Measurements from ENCODE around the gene PEMT. TPM values are rescaled to one million over a fixed set of nuclear protein-coding genes. Genes with fewer than 3 reads are reported as not detected.

PEMT gene
- total and polyA plus RNA-seq, 2 experiments from 2014 or later = 54.8 to 55.2 TPM

DNA sequence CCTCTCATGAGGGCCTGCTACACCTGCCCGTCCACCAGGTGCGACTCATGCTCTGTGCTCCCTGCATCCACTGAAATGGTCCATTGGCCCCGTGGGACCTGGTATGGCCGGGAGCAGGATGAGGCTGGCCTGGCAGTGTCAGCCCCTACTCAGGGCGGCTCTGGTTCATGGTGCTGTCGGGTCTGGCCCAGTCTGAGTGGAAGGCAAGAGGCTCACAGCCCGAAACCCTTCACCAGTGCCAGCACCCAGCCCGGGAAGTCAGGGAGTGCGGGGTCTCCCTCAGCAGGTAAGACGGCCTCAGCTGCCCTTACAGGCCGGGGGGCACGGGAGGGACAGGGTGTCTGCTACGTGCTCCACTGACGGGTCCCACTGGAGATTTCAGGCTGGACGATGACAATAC is 54.8 kb downstream of the PEMT start:
- H3K4me1 ChIP-seq (ENCODE audit: insufficient read depth) = no peaks in the 10 kb centered on the region
- no peaks in the 10 kb centered on the region for H3K9me2 ChIP-seq (ENCODE audit: insufficient read depth)
- H3K9me3 Mint-ChIP-seq = no peaks in the 10 kb centered on the region
- H3K27ac Mint-ChIP-seq = no peak overlapping the region
- ATAC-seq = no peak
- DNase-seq (ENCODE audit: low spot score) = no peak
- no peaks in the 10 kb centered on the region for H4K20me1 ChIP-seq (replicated peaks; ENCODE audit: insufficient read depth)
- TF ChIP-seq CREB1 (CRISPR knock-in tag; IDR thresholded peaks at IDR 0.05; ENCODE audit: low read depth) (no peak), EZH2 (IDR thresholded peaks at IDR 0.05; ENCODE audit: low read depth, unreplicated experiment) (no peak), ZNF114 (CRISPR knock-in tag; IDR thresholded peaks at IDR 0.05) (no peak), NANOG (IDR thresholded peaks at IDR 0.05; ENCODE audit: borderline replicate concordance) (no peak), ZNF331 (CRISPR knock-in tag; IDR thresholded peaks at IDR 0.05; ENCODE audit: low read depth) (no peak), JUNB (IDR thresholded peaks at IDR 0.05; ENCODE audit: unreplicated experiment) (no peak), EZH2phosphoT487 (IDR thresholded peaks at IDR 0.05; ENCODE audit: unreplicated experiment) (no peak), STAT1 (IDR thresholded peaks at IDR 0.05; ENCODE audit: unreplicated experiment) (no peak), POLR2AphosphoS5 (IDR thresholded peaks at IDR 0.05; ENCODE audit: low read depth) (no peak)
- TF ChIP-seq, protein P1, sequence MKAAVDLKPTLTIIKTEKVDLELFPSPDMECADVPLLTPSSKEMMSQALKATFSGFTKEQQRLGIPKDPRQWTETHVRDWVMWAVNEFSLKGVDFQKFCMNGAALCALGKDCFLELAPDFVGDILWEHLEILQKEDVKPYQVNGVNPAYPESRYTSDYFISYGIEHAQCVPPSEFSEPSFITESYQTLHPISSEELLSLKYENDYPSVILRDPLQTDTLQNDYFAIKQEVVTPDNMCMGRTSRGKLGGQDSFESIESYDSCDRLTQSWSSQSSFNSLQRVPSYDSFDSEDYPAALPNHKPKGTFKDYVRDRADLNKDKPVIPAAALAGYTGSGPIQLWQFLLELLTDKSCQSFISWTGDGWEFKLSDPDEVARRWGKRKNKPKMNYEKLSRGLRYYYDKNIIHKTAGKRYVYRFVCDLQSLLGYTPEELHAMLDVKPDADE (IDR thresholded peaks at IDR 0.05) = no peak
- TF ChIP-seq, protein P2, sequence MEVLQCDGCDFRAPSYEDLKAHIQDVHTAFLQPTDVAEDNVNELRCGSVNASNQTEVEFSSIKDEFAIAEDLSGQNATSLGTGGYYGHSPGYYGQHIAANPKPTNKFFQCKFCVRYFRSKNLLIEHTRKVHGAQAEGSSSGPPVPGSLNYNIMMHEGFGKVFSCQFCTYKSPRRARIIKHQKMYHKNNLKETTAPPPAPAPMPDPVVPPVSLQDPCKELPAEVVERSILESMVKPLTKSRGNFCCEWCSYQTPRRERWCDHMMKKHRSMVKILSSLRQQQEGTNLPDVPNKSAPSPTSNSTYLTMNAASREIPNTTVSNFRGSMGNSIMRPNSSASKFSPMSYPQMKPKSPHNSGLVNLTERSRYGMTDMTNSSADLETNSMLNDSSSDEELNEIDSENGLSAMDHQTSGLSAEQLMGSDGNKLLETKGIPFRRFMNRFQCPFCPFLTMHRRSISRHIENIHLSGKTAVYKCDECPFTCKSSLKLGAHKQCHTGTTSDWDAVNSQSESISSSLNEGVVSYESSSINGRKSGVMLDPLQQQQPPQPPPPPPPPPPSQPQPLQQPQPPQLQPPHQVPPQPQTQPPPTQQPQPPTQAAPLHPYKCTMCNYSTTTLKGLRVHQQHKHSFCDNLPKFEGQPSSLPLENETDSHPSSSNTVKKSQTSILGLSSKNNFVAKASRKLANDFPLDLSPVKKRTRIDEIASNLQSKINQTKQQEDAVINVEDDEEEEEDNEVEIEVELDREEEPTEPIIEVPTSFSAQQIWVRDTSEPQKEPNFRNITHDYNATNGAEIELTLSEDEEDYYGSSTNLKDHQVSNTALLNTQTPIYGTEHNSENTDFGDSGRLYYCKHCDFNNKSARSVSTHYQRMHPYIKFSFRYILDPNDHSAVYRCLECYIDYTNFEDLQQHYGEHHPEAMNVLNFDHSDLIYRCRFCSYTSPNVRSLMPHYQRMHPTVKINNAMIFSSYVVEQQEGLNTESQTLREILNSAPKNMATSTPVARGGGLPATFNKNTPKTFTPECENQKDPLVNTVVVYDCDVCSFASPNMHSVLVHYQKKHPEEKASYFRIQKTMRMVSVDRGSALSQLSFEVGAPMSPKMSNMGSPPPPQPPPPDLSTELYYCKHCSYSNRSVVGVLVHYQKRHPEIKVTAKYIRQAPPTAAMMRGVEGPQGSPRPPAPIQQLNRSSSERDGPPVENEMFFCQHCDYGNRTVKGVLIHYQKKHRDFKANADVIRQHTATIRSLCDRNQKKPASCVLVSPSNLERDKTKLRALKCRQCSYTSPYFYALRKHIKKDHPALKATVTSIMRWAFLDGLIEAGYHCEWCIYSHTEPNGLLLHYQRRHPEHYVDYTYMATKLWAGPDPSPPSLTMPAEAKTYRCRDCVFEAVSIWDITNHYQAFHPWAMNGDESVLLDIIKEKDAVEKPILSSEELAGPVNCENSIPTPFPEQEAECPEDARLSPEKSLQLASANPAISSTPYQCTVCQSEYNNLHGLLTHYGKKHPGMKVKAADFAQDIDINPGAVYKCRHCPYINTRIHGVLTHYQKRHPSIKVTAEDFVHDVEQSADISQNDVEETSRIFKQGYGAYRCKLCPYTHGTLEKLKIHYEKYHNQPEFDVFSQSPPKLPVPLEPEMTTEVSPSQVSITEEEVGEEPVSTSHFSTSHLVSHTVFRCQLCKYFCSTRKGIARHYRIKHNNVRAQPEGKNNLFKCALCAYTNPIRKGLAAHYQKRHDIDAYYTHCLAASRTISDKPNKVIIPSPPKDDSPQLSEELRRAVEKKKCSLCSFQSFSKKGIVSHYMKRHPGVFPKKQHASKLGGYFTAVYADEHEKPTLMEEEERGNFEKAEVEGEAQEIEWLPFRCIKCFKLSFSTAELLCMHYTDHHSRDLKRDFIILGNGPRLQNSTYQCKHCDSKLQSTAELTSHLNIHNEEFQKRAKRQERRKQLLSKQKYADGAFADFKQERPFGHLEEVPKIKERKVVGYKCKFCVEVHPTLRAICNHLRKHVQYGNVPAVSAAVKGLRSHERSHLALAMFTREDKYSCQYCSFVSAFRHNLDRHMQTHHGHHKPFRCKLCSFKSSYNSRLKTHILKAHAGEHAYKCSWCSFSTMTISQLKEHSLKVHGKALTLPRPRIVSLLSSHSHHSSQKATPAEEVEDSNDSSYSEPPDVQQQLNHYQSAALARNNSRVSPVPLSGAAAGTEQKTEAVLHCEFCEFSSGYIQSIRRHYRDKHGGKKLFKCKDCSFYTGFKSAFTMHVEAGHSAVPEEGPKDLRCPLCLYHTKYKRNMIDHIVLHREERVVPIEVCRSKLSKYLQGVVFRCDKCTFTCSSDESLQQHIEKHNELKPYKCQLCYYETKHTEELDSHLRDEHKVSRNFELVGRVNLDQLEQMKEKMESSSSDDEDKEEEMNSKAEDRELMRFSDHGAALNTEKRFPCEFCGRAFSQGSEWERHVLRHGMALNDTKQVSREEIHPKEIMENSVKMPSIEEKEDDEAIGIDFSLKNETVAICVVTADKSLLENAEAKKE (CRISPR knock-in tag; IDR thresholded peaks at IDR 0.05) = no peak
- TF ChIP-seq, protein P3, sequence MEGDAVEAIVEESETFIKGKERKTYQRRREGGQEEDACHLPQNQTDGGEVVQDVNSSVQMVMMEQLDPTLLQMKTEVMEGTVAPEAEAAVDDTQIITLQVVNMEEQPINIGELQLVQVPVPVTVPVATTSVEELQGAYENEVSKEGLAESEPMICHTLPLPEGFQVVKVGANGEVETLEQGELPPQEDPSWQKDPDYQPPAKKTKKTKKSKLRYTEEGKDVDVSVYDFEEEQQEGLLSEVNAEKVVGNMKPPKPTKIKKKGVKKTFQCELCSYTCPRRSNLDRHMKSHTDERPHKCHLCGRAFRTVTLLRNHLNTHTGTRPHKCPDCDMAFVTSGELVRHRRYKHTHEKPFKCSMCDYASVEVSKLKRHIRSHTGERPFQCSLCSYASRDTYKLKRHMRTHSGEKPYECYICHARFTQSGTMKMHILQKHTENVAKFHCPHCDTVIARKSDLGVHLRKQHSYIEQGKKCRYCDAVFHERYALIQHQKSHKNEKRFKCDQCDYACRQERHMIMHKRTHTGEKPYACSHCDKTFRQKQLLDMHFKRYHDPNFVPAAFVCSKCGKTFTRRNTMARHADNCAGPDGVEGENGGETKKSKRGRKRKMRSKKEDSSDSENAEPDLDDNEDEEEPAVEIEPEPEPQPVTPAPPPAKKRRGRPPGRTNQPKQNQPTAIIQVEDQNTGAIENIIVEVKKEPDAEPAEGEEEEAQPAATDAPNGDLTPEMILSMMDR (conservative IDR thresholded peaks at IDR 0.05; ENCODE audit: low read depth in 2 of 2) = no peak
- TF ChIP-seq, protein P4, sequence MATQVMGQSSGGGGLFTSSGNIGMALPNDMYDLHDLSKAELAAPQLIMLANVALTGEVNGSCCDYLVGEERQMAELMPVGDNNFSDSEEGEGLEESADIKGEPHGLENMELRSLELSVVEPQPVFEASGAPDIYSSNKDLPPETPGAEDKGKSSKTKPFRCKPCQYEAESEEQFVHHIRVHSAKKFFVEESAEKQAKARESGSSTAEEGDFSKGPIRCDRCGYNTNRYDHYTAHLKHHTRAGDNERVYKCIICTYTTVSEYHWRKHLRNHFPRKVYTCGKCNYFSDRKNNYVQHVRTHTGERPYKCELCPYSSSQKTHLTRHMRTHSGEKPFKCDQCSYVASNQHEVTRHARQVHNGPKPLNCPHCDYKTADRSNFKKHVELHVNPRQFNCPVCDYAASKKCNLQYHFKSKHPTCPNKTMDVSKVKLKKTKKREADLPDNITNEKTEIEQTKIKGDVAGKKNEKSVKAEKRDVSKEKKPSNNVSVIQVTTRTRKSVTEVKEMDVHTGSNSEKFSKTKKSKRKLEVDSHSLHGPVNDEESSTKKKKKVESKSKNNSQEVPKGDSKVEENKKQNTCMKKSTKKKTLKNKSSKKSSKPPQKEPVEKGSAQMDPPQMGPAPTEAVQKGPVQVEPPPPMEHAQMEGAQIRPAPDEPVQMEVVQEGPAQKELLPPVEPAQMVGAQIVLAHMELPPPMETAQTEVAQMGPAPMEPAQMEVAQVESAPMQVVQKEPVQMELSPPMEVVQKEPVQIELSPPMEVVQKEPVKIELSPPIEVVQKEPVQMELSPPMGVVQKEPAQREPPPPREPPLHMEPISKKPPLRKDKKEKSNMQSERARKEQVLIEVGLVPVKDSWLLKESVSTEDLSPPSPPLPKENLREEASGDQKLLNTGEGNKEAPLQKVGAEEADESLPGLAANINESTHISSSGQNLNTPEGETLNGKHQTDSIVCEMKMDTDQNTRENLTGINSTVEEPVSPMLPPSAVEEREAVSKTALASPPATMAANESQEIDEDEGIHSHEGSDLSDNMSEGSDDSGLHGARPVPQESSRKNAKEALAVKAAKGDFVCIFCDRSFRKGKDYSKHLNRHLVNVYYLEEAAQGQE (IDR thresholded peaks at IDR 0.05; ENCODE audit: unreplicated experiment) = no peak
- H3K27me3 Mint-ChIP-seq (ENCODE audit: insufficient read depth, low read depth, poor library complexity) = peaks cover 4% of the 10 kb centered on the region
- no peak overlapping the region for H3K27ac ChIP-seq (ENCODE audit: low read depth)
- no peak overlapping the region for H3K4me3 Mint-ChIP-seq
- H3K4me2 ChIP-seq = no peak overlapping the region
- peaks cover 8% of the 10 kb centered on the region; the same call in 2 of the 3 replicates for H3K4me1 Mint-ChIP-seq
- no peaks in the 10 kb centered on the region for H3K27me3 ChIP-seq (ENCODE audit: insufficient read depth)
- H3K36me3 Mint-ChIP-seq (ENCODE audit: low read depth) = no peaks in the 10 kb centered on the region
- H3F3A ChIP-seq (replicated peaks; ENCODE audit: low read depth) = no peaks in the 10 kb centered on the region
- H3K4me3 ChIP-seq = no peak overlapping the region
- H3K36me3 ChIP-seq (ENCODE audit: insufficient read depth) = no peaks in the 10 kb centered on the region
- H2AFZ ChIP-seq = no peak overlapping the region
- H3K79me2 ChIP-seq (replicated peaks; ENCODE audit: insufficient read depth) = no peaks in the 10 kb centered on the region
